H9 (cell line): ENCODE data around the gene MGAT4C. TPM values are rescaled to one million over a fixed set of nuclear protein-coding genes. Genes with fewer than 3 reads are reported as not detected.
A peak's percentile ranks its signal among the peaks of the same experiment; 100 is the strongest.
"Not testable (repeated sequence)": the region's sequence is repeated elsewhere in the genome, so short reads cannot be mapped to it uniquely, and the experiment has no call there.

Experiments
- DNase-seq: peaks from one replicate; pipeline ENCODE4 v3.0.0-alpha.2; 2017
- H2AFZ ChIP-seq: one replicate; pipeline ENCODE4 v1.6.1; 2013; ENCODE audit warnings: mild to moderate bottlenecking, low read length, control low read depth, moderate library complexity
- H2AK5ac ChIP-seq: 2 replicates; pipeline ENCODE4 v1.6.1; 2013; ENCODE audit warnings: low read length, control low read depth, mixed read lengths; ENCODE audit not compliant: insufficient read length
- H2BK120ac ChIP-seq: one replicate; pipeline ENCODE4 v1.6.1; 2013; ENCODE audit warnings: low read depth, mild to moderate bottlenecking, low read length, control low read depth, inconsistent platforms; ENCODE audit not compliant: poor library complexity, severe bottlenecking
- H2BK12ac ChIP-seq: 2 replicates; pipeline ENCODE4 v1.6.1; 2013; ENCODE audit warnings: low read length, control low read depth, mixed read lengths, low read depth; ENCODE audit not compliant: insufficient read length
- H2BK15ac ChIP-seq: 2 replicates; pipeline ENCODE4 v1.6.1; 2013; ENCODE audit warnings: low read depth, low read length, control low read depth
- H2BK20ac ChIP-seq: one replicate; pipeline ENCODE4 v1.6.1; 2013; ENCODE audit warnings: low read depth, mild to moderate bottlenecking, low read length, control low read depth, inconsistent platforms; ENCODE audit not compliant: poor library complexity, severe bottlenecking
- H2BK5ac ChIP-seq: 2 replicates; pipeline ENCODE4 v1.6.1; 2013; ENCODE audit warnings: low read length, control low read depth, mixed read lengths; ENCODE audit not compliant: insufficient read length
- H3K14ac ChIP-seq: 2 replicates; pipeline ENCODE4 v1.6.1; 2013; ENCODE audit warnings: low read length, control low read depth; ENCODE audit not compliant: insufficient read depth
- H3K18ac ChIP-seq: 2 replicates; pipeline ENCODE4 v1.6.1; 2013; ENCODE audit warnings: low read depth, mild to moderate bottlenecking, mixed read lengths, low read length, control low read depth; ENCODE audit not compliant: insufficient read length
- H3K23ac ChIP-seq: 2 replicates; pipeline ENCODE4 v1.6.1; 2013; ENCODE audit warnings: low read length, control low read depth, mixed read lengths, low read depth; ENCODE audit not compliant: insufficient read length
- H3K23me2 ChIP-seq: 2 replicates; pipeline ENCODE4 v1.6.1; 2013; ENCODE audit warnings: low read depth, mild to moderate bottlenecking, mixed read lengths, low read length, control low read depth; ENCODE audit not compliant: insufficient read length, poor library complexity, severe bottlenecking
- H3K27ac ChIP-seq: 2 replicates; pipeline ENCODE4 v1.5.1; 2013; ENCODE audit warnings: low read length, control low read depth, mixed read lengths, low read depth; ENCODE audit not compliant: insufficient read length
- H3K27me3 ChIP-seq: 2 replicates; pipeline ENCODE4 v1.6.1; 2013; ENCODE audit warnings: low read length, control low read depth, inconsistent platforms; ENCODE audit not compliant: insufficient read depth
- H3K4ac ChIP-seq: 2 replicates; pipeline ENCODE4 v1.6.1; 2013; ENCODE audit warnings: low read depth, mild to moderate bottlenecking, control low read depth, inconsistent platforms, low read length, moderate library complexity
- H3K4me1 ChIP-seq: 2 replicates; pipeline ENCODE4 v1.6.1; 2013; ENCODE audit warnings: low read length, control low read depth, inconsistent platforms; ENCODE audit not compliant: insufficient read depth
- H3K4me2 ChIP-seq: 2 replicates; pipeline ENCODE4 v1.6.1; 2013; ENCODE audit warnings: low read length, control low read depth, mixed read lengths; ENCODE audit not compliant: insufficient read length, insufficient read depth
- H3K56ac ChIP-seq: 2 replicates; pipeline ENCODE4 v1.6.1; 2013; ENCODE audit warnings: low read depth, mild to moderate bottlenecking, mixed read lengths, low read length, control low read depth; ENCODE audit not compliant: insufficient read length
- H3K79me1 ChIP-seq: 2 replicates; pipeline ENCODE4 v1.6.1; 2013; ENCODE audit warnings: low read depth, mild to moderate bottlenecking, moderate library complexity, low read length, control low read depth, inconsistent platforms; ENCODE audit not compliant: insufficient read depth, poor library complexity, severe bottlenecking
- H3K79me2 ChIP-seq: 2 replicates; pipeline ENCODE4 v1.6.1; 2013; ENCODE audit warnings: low read length, control low read depth, inconsistent platforms; ENCODE audit not compliant: insufficient read depth
- H3K9ac ChIP-seq: 2 replicates; pipeline ENCODE4 v1.6.1; 2013; ENCODE audit warnings: low read length, control low read depth, mixed read lengths; ENCODE audit not compliant: insufficient read length; ENCODE audit errors: extremely low read depth
- H3K9me3 ChIP-seq: one replicate; pipeline ENCODE4 v1.6.1; 2013; ENCODE audit warnings: low read depth, low read length, inconsistent platforms; ENCODE audit not compliant: control insufficient read depth
- H3T11ph ChIP-seq: one replicate; pipeline ENCODE4 v1.6.1; 2013; ENCODE audit warnings: mild to moderate bottlenecking, low read length, control low read depth, inconsistent platforms
- H4K20me1 ChIP-seq: one replicate; pipeline ENCODE4 v1.6.1; 2013; ENCODE audit not compliant: control insufficient read depth, insufficient read length, insufficient read depth
- H4K5ac ChIP-seq: 2 replicates; pipeline ENCODE4 v1.6.1; 2013; ENCODE audit warnings: low read depth, mild to moderate bottlenecking, mixed read lengths, low read length, control low read depth; ENCODE audit not compliant: insufficient read length
- H4K8ac ChIP-seq: replicated peaks from 2 replicates; pipeline ENCODE4 v1.6.1; 2013; ENCODE audit warnings: low read length, control low read depth, mixed read lengths, low read depth; ENCODE audit not compliant: insufficient read length
- H4K91ac ChIP-seq: 2 replicates; pipeline ENCODE4 v1.6.1; 2013; ENCODE audit warnings: low read depth, mild to moderate bottlenecking, moderate library complexity, mixed read lengths, low read length, control low read depth; ENCODE audit not compliant: insufficient read length
- H3K27ac Mint-ChIP-seq, 3 experiments: 2 replicates in 2 of 3; 3 replicates in 1 of 3; pipeline ENCODE4 v1.8.0; 2020 to 2021; ENCODE audit warnings: mixed read lengths in 3 of 3, mild to moderate bottlenecking in 1 of 3, moderate library complexity in 1 of 3
- H3K27me3 Mint-ChIP-seq: 2 replicates; pipeline ENCODE4 v1.8.0; 2021; ENCODE audit warnings: low read depth, mild to moderate bottlenecking, moderate library complexity, mixed read lengths
- H3K36me3 Mint-ChIP-seq, 3 experiments: 2 replicates in 2 of 3; 3 replicates in 1 of 3; pipeline ENCODE4 v1.8.0; 2020 to 2021; ENCODE audit warnings: low read depth in 3 of 3, mixed read lengths in 3 of 3; ENCODE audit not compliant: insufficient read depth in 1 of 3
- H3K4me1 Mint-ChIP-seq, 2 experiments: 2 replicates each; pipeline ENCODE4 v1.8.0; 2020; ENCODE audit warnings: mixed read lengths in 2 of 2
- H3K4me3 Mint-ChIP-seq, 2 experiments: 2 replicates in 1 of 2; 3 replicates in 1 of 2; pipeline ENCODE4 v1.8.0; 2020 to 2021; ENCODE audit warnings: mild to moderate bottlenecking in 2 of 2, mixed read lengths in 2 of 2, moderate library complexity in 1 of 2
- H3K9me3 Mint-ChIP-seq, 2 experiments: 2 replicates in 1 of 2; 3 replicates in 1 of 2; pipeline ENCODE4 v1.8.0; 2020; ENCODE audit warnings: mild to moderate bottlenecking in 2 of 2, mixed read lengths in 2 of 2, moderate library complexity in 1 of 2
- WGBS: extraction: QIAGEN DNeasy Blood & Tissue Kit; methylation state at CpG from one replicate; pipeline ENCODE4 v1.1.7; 2013; ENCODE audit warnings: missing lambda C conversion rate, low lambda C conversion rate, mixed read lengths; ENCODE audit not compliant: insufficient read length; ENCODE audit errors: extremely low coverage; 5-methylcytosine and 5-hydroxymethylcytosine counted together
- total RNA-seq: library from RNA; stranded (reverse); gene quantifications from 2 replicates; pipeline ENCODE4 v1.2.1, GENCODE V29; 2021
- TF ChIP-seq, protein P1 (sequence below): fragments of 200-600 bp; sonication (generic); conservative IDR thresholded peaks from 3 replicates; pipeline ENCODE4 v1.8.0; 2021; ENCODE audit warnings: antibody characterized with exemption, mild to moderate bottlenecking

MGAT4C gene
- total RNA-seq, 1 experiment from 2014 or later, result 1.3 TPM

DNA sequence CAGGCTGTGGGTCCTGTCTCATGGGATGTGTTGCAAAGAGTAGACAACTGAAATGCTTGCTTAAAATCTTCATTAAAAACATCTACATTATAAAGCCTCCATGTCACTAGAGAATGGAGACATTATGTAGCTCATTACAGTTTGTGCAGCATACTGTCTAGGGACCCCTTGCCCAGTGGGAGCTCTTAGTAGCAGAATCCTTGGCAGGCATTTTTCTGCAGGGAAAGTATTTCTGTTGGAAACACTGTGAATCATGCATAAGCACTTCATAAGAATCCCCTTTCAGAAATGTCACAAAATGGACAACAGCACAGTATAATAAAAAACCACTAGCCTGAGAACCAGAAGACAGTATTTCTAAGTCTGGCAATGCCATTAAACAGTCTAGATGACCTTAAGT is 174.3 kb downstream of the MGAT4C start:
- H3K9me3 Mint-ChIP-seq, result no peaks in the 10 kb centered on the region; a peak in 1 of 5 replicates
- H3K27ac ChIP-seq, result no peak overlapping the region
- TF ChIP-seq, protein P1, sequence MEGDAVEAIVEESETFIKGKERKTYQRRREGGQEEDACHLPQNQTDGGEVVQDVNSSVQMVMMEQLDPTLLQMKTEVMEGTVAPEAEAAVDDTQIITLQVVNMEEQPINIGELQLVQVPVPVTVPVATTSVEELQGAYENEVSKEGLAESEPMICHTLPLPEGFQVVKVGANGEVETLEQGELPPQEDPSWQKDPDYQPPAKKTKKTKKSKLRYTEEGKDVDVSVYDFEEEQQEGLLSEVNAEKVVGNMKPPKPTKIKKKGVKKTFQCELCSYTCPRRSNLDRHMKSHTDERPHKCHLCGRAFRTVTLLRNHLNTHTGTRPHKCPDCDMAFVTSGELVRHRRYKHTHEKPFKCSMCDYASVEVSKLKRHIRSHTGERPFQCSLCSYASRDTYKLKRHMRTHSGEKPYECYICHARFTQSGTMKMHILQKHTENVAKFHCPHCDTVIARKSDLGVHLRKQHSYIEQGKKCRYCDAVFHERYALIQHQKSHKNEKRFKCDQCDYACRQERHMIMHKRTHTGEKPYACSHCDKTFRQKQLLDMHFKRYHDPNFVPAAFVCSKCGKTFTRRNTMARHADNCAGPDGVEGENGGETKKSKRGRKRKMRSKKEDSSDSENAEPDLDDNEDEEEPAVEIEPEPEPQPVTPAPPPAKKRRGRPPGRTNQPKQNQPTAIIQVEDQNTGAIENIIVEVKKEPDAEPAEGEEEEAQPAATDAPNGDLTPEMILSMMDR, result no peak
- H3K18ac ChIP-seq, result no peak overlapping the region
- no peak overlapping the region for H2AFZ ChIP-seq
- H4K5ac ChIP-seq, result no peak overlapping the region
- H4K20me1 ChIP-seq, result no peaks in the 10 kb centered on the region
- H3K4me1 ChIP-seq, result no peaks in the 10 kb centered on the region
- H3K4ac ChIP-seq, result no peak overlapping the region
- no peaks in the 10 kb centered on the region for H3K27me3 Mint-ChIP-seq
- H3K9ac ChIP-seq, result no peak overlapping the region
- H3K36me3 Mint-ChIP-seq, result peaks cover 0 to 5% (median under 1%) of the 10 kb centered on the region in 3 experiments; a peak in 4 of 7 replicates
- H3K23me2 ChIP-seq, result no peaks in the 10 kb centered on the region
- no peak overlapping the region for H4K91ac ChIP-seq
- no peak for DNase-seq
- no peak overlapping the region for H2BK12ac ChIP-seq
- no peak overlapping the region for H3T11ph ChIP-seq
- no peak overlapping the region for H2BK20ac ChIP-seq
- no peak overlapping the region for H3K56ac ChIP-seq
- H2BK5ac ChIP-seq, result no peak overlapping the region
- H3K14ac ChIP-seq, result no peak overlapping the region
- no peak overlapping the region for H3K4me3 Mint-ChIP-seq
- H2AK5ac ChIP-seq, result no peak overlapping the region
- no peaks in the 10 kb centered on the region for H3K27me3 ChIP-seq
- H3K9me3 ChIP-seq, result no peaks in the 10 kb centered on the region
- H2BK120ac ChIP-seq, result no peak overlapping the region
- H3K79me1 ChIP-seq, result no peaks in the 10 kb centered on the region
- H4K8ac ChIP-seq, result no peak overlapping the region
- H3K23ac ChIP-seq, result no peak overlapping the region
- no peak overlapping the region for H3K4me2 ChIP-seq
- H2BK15ac ChIP-seq, result no peak overlapping the region
- H3K79me2 ChIP-seq, result no peaks in the 10 kb centered on the region
- H3K4me1 Mint-ChIP-seq, result no peaks in the 10 kb centered on the region
- no peak overlapping the region for H3K27ac Mint-ChIP-seq

- not testable (repeated sequence) for H3K4me3 Mint-ChIP-seq, DNase-seq, H3T11ph ChIP-seq, H2BK20ac ChIP-seq, H3K18ac ChIP-seq, H3K4me1 ChIP-seq, H3K27me3 ChIP-seq, H4K5ac ChIP-seq, H3K56ac ChIP-seq, H3K27me3 Mint-ChIP-seq, H3K23me2 ChIP-seq, H3K4me1 Mint-ChIP-seq, H4K91ac ChIP-seq, H3K4ac ChIP-seq, H2BK5ac ChIP-seq, H2BK15ac ChIP-seq, H3K14ac ChIP-seq, H4K8ac ChIP-seq, H2BK120ac ChIP-seq, H3K79me1 ChIP-seq, H4K20me1 ChIP-seq, H3K9ac ChIP-seq, H3K23ac ChIP-seq, H3K27ac ChIP-seq, H2BK12ac ChIP-seq, H3K9me3 ChIP-seq, H2AK5ac ChIP-seq, H2AFZ ChIP-seq, H3K79me2 ChIP-seq, H3K4me2 ChIP-seq
- H3K27ac Mint-ChIP-seq, result 0 out of 7 replicates have a peak overlapping the region, but pooled peaks of 1 of the 3 experiments have one; percentile 19
- peaks cover 20% of the 10 kb centered on the region in 2 experiments for H3K9me3 Mint-ChIP-seq
- whole genome bisulfite sequencing, result no CpG with 5 or more reads among the region's 4 CpGs
- H3K36me3 Mint-ChIP-seq, result peaks cover 3 to 17% (median 13%) of the 10 kb centered on the region in 3 experiments; a peak in 6 of 7 replicates
These were observed 197.1 kb downstream of the MGAT4C start for GRCh38 chr12:86059052-86059451.
